GM21619 (cell line): Measurements from ENCODE around the gene EXOC3L4.

Experiments used
- ATAC-seq: cut with Tn5 transposase; IDR thresholded peaks from one replicate; pipeline ENCODE4 v1.9.1; 2021; ENCODE audit not compliant: unreplicated experiment

EXOC3L4 gene

GRCh38 chr14:103131580-103131979 lies 37.1 kb downstream of the EXOC3L4 start:
- ATAC-seq = no peak

DNA sequence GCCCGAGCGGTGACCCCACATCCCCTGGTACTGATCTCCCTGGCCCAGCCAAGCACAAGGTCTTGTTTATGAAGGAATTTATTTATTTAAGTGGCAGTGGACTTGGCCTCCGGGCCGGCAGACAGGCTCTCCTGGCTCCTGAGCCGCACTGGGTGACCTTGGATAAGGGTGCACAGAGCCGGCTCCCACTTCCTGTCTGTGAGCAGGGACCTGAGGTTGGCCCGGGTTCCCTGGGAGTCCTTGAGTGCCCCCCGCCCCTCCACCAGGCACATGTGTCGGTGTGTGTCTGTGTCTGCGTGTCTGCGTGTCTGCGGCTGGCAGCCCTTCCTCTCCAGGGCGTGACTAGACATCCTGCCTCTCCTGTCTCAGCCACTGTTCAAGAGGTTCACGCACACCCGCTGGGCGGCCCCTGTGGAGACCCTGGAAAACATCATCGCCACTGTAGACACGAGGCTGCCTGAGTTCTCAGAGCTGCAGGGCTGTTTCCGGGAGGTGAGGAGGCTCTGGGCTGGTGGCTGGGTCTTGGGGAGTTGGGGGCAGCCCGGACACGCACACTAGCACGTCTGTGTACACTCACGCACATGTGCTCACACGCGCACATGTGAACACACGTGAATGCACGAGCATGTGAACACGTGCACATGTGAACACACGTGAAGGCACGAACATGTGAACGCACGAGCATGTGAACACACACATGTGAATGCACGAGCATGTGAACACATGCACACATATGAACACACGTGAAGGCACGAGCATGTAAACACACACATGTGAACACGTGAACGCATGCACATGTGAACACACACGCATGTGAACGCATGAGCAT lies 38.1 kb downstream of the EXOC3L4 start:
- no peak for ATAC-seq

GRCh38 chr14:103133210-103134140 lies 39.0 kb downstream of the EXOC3L4 start:
- no peak for ATAC-seq

- ATAC-seq = no peak
Observed at GRCh38 chr14:103134405-103134804, 39.9 kb downstream of the EXOC3L4 start.

DNA sequence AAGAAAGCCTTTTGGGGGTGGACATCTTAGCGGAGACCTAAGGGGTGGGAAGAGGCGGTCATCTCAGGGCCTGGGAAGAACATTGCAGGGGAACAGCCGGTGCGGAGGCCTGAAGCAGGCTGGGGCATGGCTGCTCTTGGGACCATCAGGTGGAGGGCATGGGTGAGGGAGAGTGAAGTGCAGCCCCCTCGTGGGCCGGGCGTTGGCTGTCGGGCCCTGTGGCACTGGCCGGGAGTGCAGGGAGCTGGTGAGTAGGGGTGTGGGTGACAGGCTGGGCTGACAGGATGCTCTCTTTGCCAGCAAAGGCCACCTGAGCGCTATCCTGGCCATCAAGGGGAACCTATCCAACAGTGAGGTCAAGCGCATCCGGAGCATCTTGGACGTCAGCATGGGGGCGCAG lies 40.4 kb downstream of the EXOC3L4 start:
- ATAC-seq = no peak

- ATAC-seq = no peak
Observed at GRCh38 chr14:103135333-103136260, 41.1 kb downstream of the EXOC3L4 start.

DNA sequence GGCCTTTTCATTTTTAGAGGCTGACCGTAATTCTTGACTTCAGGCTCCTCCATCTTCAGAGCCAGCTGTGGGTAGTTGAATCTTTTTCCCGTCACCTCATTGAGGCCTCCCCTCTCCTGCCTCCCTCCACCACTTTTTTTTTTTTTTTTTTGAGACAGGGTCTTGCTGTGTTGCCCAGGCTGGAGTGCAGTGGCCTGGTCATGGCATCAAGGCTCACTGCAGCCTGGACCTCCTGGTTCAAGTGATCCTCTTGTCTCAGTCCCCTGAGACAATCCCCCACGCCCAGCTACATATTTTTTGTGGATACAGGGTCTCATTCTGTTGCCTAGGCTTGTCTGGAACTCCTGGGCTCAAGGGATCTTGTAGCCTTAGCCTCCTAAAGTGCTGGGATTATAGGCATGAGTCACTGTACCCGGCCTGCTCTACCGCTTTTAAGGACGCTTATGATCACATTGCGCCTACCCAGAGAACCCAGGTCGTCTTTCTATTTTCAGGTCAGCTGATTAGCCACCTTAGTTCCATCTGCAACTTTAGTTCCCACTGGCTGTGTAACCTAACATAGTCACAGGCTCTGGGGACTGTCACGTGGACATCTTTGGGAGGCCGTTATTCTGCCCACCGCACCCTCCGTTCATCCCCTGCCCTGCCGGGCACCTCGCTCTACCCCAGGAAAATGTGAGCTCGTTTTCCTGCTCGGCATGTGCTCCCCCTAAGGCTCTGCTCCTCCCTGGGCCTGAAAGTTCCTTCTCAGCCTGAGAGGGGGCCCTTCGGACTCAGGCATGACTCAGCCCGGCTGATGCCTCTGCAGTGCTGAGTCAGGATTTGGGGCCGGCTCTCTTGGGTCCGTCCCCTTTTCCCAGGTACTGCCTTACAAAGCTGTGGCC lies 42.1 kb downstream of the EXOC3L4 start:
- ATAC-seq = no peak

- ATAC-seq = no peak
Observed at GRCh38 chr14:103137689-103138300, 43.3 kb downstream of the EXOC3L4 start.

GRCh38 chr14:103138301-103139131 lies 44.0 kb downstream of the EXOC3L4 start:
- ATAC-seq = no peak

- ATAC-seq = no peak
Observed at GRCh38 chr14:103139132-103140025, 44.9 kb downstream of the EXOC3L4 start.

DNA sequence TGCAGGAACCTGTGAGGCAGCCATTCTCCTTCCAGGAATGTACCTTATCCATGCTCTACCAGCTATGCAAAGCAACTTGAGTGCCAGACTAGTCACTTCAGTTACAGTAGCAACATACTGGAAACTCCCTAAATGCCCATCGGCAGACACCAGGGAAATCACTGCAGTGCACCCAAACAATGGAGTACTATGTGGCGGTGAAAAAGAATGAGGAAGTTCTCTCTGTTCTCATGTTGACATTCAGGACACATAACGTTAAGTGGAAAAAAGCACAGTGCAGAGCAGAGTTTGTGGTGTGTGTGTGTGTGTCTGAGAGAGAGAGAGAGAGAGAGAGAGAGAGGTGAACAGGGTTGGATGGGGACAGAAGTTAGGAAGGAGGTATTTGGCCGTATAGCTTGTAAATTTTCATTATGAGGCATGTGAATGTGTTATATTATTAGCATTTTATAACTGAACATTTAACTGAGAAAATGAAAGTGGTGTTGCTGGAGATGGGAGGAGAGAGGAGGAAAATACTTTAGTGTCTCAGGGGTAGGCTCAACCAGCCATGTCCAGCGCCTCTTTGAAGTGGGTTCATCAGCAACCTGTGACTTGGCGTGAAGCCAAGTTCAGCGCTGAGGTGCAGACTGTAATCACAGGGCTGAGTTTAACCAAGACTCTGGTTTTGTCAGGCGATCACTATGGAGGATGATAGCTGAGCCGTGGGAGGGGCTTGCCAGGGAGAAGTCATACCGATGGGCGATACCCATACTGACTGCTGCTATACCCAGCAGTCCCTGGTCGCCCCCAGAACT lies 46.0 kb downstream of the EXOC3L4 start:
- ATAC-seq = peak; percentile 48

DNA sequence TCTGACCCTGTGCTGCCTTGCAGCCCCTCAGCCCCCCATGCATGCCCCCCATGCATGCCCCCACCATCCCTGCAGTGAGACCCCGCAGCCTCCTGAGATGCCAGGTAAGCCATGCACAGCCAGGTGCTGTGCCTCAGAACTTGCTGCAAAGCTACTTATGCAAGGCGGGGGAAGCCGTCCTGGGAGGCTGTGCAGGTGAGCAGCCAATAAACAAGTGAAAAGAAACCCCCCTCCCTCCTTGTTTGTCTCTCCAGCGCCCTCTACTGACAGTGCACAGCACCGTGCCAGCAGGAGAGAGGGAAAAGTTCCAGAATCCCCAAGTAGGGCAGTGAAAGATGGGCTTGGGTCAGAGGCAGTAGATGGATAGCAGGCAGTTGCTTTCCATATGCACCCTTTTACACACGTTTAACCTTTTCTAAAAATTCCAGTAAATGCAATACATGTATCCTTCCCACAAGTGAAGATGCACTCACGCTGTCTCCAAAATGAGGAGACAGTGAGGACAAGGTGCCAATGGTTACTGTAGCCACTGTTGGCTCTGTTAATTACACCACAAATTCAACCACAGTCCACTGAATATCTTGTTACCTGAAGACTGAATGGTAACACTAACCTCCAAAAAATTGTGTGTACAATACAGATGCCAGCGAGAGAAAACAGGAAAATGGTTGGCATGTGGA lies 46.7 kb downstream of the EXOC3L4 start:
- peak; percentile 20 for ATAC-seq

- ATAC-seq = no peak
Observed at GRCh38 chr14:103142026-103142425, 47.5 kb downstream of the EXOC3L4 start.

- no peak for ATAC-seq
Observed at GRCh38 chr14:103142721-103143302, 48.3 kb downstream of the EXOC3L4 start.

GRCh38 chr14:103143506-103143905 lies 49.0 kb downstream of the EXOC3L4 start:
- no peak for ATAC-seq

DNA sequence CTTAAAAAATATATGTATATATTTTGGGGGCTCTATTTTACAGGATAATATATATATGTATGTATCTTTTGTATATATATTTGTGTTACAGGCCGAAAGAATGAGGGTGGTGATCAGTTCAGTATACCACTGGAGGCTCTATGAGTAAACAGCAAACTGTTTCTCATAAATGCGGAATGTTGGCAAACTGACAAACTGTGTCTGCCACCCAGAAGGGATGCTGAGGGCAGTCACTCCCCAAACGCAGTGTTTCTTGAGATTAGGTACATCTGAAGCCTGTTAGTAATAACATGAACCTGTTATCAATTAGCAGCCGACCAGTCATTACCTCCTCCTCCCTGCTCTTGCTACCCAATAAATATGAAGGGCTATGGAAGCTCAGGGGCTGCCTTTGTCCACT lies 49.6 kb downstream of the EXOC3L4 start:
- no peak for ATAC-seq
